ENCODE results near the gene MEIOC. TPM values are rescaled to one million over a fixed set of nuclear protein-coding genes. Genes with fewer than 3 reads are reported as not detected.

The MEIOC gene
- total RNA-seq = 0.22 TPM in 1 of 2 replicates, not detected in the other

GRCh38 chr17:44655983-44656710 is at the start of gene MEIOC:
MEIOC (plus strand) TSS chr17:44656468; CDS start chr17:44656614, 146 bp downstream.

GRCh38 chr17:44689477-44690217 is 33.4 kb downstream of the MEIOC start, which contains the start of gene CCDC43:
CCDC43 (minus strand) TSS chr17:44689776; CDS start chr17:44689753, 23 bp downstream.

GRCh38 chr17:44708401-44709263 is 52.4 kb downstream of the MEIOC start, which contains the start of gene DBF4B:
DBF4B (plus strand) TSS chr17:44708665; CDS start chr17:44708821, 156 bp downstream.

Small RNA genes within 50 kb of the gene (small RNA-seq; reads per million reads assigned to genes)
- gene RN7SL819P (ENCODE audit: low replicate concordance) (not detected), gene SMCO4P1 (ENCODE audit: low replicate concordance) (not detected)

Other genes starting within 250 kb of the MEIOC start
- 22.8 and 28.9 TPM in 2 replicates for gene GPATCH8, start 153.1 kb upstream of the MEIOC start, total RNA-seq
- gene FZD2, start 99.0 kb upstream of the MEIOC start, total RNA-seq = 26.1 and 34.4 TPM in 2 replicates
- 32.9 and 35.5 TPM in 2 replicates for gene CCDC43, start 33.3 kb downstream of the MEIOC start, total RNA-seq
- 2.4 and 11.9 TPM in 2 replicates for gene DBF4B, start 52.2 kb downstream of the MEIOC start, total RNA-seq
- gene ADAM11, start 102.5 kb downstream of the MEIOC start, total RNA-seq = 0.22 and 0.57 TPM in 2 replicates
- 6.8 and 39.9 TPM in 2 replicates for gene GJC1, start 173.8 kb downstream of the MEIOC start, total RNA-seq
- not detected in 2 replicates for gene HIGD1B, start 191.4 kb downstream of the MEIOC start, total RNA-seq
- gene EFTUD2, start 243.0 kb downstream of the MEIOC start, total RNA-seq = 135 and 147 TPM in 2 replicates